ENCODE results near the gene METTL9.

Gene METTL9

GRCh38 chr16:21590796-21591195 lies 8.6 kb upstream of the METTL9 start:
- no peak for TF ChIP-seq CTCF (conservative IDR thresholded peaks at IDR 0.05; ENCODE audit: low read depth, low read length)
- no peak for DNase-seq (ENCODE audit: low read depth)
- no peak overlapping the region for H3K4me3 ChIP-seq (ENCODE audit: low read length)

- no peak for TF ChIP-seq CTCF (conservative IDR thresholded peaks at IDR 0.05; ENCODE audit: low read depth, low read length)
- no peak overlapping the region for H3K4me3 ChIP-seq (ENCODE audit: low read length)
- DNase-seq (ENCODE audit: low read depth), result no peak
Observed at GRCh38 chr16:21592191-21592590, 7.2 kb upstream of the METTL9 start.

GRCh38 chr16:21593530-21594289 lies 5.7 kb upstream of the METTL9 start:
- no peak for TF ChIP-seq CTCF (conservative IDR thresholded peaks at IDR 0.05; ENCODE audit: low read depth, low read length)
- no peak for DNase-seq (ENCODE audit: low read depth)
- H3K4me3 ChIP-seq (ENCODE audit: low read length), result no peak overlapping the region

GRCh38 chr16:21597561-21598030 lies 1.8 kb upstream of the METTL9 start:
- no peak overlapping the region for H3K4me3 ChIP-seq (ENCODE audit: low read length)
- TF ChIP-seq CTCF (conservative IDR thresholded peaks at IDR 0.05; ENCODE audit: low read depth, low read length), result no peak
- no peak for DNase-seq (ENCODE audit: low read depth)

GRCh38 chr16:21598206-21598605 lies 1.2 kb upstream of the METTL9 start:
- TF ChIP-seq CTCF (conservative IDR thresholded peaks at IDR 0.05; ENCODE audit: low read depth, low read length), result no peak
- H3K4me3 ChIP-seq (ENCODE audit: low read length), result no peak overlapping the region
- no peak for DNase-seq (ENCODE audit: low read depth)

- H3K4me3 ChIP-seq (ENCODE audit: low read length), result peak overlapping the region; percentile 78
- no peak for DNase-seq (ENCODE audit: low read depth)
- TF ChIP-seq CTCF (conservative IDR thresholded peaks at IDR 0.05; ENCODE audit: low read depth, low read length), result no peak
Observed at GRCh38 chr16:21598701-21599121, 666 bp upstream of the METTL9 start.

Measured in retinal pigment epithelial cell (primary cell).